ENCODE results near the gene PRPF6.

DNA sequence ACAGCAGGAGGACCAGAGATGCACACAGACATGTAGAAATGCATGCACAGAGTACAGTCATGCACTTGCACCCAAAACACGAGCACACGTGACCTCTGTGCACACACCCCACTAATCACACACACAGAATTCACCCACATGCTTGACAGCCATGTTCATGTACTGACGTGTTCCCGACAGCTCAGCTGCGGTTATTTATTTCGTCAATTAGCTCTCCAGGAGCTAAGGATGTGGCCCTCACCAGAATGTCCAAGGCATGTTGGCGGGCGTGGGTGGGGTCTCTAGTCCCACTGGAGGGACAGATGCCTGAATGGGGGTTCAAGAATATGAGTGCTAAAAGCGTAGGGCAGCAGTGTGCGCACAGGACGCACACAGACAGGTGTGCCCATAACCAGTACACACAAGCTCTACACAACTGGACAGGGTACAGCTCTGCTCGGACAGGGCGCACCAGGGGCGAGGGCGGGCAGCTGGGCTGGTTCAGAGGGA, 571 bp upstream of the PRPF6 start:
- no peak for TF ChIP-seq CTCF (IDR thresholded peaks at IDR 0.05; ENCODE audit: insufficient read depth, low read depth, low read length)
- no peak for TF ChIP-seq EZH2 (IDR thresholded peaks at IDR 0.05; ENCODE audit: insufficient read depth, low read length)
